OCI-LY1 (cell line): ENCODE data around the gene FRMD4A.

Source experiments
- CTCF ChIP-seq: fragments of 200-600 bp; sonication (generic), shearing (Covaris generic); IDR thresholded peaks from 2 replicates; pipeline ENCODE4 v1.5.1; 2017; ENCODE audit warnings: mild to moderate bottlenecking, antibody characterized with exemption, low read length, moderate library complexity, mixed read lengths
- EZH2 ChIP-seq: fragments of 200-600 bp; sonication (generic), shearing (Covaris generic); IDR thresholded peaks from 2 replicates; pipeline ENCODE4 v1.8.0; 2017; ENCODE audit warnings: borderline replicate concordance, mixed run types, mild to moderate bottlenecking, antibody characterized with exemption, low read length, moderate library complexity, mixed read lengths

- TF ChIP-seq CTCF (no peak), EZH2 (no peak)
Observed at GRCh38 chr10:13634207-13634606, 696.5 kb downstream of the FRMD4A start.
